Measurements from ENCODE around the gene ANKLE2.
"Not testable (repeated sequence)": the region's sequence is repeated elsewhere in the genome, so short reads cannot be mapped to it uniquely, and the experiment has no call there.

The ANKLE2 gene

GRCh38 chr12:132761032-132761920, at the start of gene ANKLE2:
Gene ANKLE2 (minus strand): TSS chr12:132761832. CDS start chr12:132761798, 34 bp downstream.
- peak; percentile 48 for DNase-seq

- DNase-seq, result not testable (repeated sequence)
Measured at GRCh38 chr12:132809391-132809790, 47.8 kb upstream of the ANKLE2 start.

DNA sequence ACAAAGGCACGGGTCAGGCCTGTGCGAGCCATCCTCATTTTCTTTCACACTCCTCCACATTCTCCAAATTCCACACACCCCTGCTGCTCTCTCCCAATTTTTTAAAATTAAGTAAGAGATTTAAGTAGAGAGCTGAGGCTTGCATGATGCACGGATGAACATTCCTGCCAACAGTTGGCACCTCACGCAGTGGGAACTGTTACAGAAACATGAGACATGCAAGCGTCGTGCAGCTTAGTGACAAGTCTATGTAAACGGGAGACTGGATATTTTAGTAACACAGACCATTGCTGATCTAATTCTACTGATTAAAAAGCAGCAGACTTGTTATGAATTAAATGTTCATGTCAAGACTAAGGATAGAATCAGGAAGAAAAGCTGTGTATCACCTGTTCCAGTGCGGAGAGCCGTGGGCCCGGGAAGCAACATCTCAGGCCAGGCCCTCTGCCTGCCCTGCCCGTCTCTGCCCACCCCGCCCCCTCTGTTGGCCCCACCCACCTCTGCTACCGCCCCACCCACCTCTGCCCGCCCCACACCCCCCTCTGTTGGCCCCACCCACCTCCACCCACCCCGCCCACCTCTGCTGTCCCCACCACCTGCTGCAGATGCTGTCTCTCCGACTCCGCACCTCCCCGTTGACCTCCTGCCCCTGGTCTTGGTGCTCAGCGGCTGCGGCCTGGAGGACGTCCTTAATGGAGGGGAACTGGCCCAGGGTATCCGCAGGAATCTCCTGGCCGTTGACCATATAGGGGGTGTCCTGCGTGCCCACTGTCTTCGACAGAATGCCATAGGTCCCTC, 45.9 kb upstream of the ANKLE2 start:
- no peak for DNase-seq

DNA sequence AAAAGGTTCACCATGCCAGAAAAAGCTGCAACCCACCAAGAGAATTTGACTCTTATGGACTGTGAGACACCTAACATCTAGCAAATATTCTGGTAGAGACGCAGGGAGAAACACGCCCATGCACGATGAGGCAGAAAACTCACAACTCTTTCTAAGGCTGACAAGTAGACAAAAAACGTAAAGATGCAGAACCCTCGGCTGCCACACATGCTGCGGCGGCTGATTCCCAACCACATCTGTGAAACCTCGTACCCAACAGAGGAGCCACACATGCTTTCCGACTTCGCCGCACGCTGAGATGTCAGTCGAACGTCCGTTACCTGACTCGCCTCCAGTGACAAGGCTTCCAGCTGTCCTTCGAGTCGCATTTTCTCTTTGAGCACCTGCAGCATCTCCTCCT, 45.2 kb upstream of the ANKLE2 start:
- DNase-seq, result no peak

- DNase-seq, result no peak
Measured at GRCh38 chr12:132804426-132804861, 42.8 kb upstream of the ANKLE2 start.

GRCh38 chr12:132803888-132804287, 42.3 kb upstream of the ANKLE2 start:
- DNase-seq, result no peak

GRCh38 chr12:132803125-132803524, 41.5 kb upstream of the ANKLE2 start:
- DNase-seq, result no peak

DNA sequence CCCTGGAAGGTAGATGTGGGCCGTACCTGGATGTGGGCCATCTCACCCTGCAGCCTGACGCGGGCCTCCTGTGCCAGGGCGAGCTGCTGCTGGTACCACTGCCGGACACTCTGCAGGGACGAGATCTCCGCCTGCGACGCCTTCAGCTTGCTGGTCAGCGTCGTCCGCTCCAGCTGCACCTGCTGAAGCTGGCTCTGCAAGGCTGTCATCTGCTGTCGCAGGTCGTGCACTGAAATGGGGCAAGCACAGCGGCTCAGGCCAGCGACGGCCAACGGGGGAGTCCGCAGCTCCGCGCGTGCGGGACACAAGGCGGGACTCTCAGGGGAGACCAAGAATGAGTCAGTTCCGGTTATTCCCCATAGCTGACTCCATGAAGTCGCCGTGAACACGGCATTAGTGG, 40.1 kb upstream of the ANKLE2 start:
- no peak for DNase-seq

DNA sequence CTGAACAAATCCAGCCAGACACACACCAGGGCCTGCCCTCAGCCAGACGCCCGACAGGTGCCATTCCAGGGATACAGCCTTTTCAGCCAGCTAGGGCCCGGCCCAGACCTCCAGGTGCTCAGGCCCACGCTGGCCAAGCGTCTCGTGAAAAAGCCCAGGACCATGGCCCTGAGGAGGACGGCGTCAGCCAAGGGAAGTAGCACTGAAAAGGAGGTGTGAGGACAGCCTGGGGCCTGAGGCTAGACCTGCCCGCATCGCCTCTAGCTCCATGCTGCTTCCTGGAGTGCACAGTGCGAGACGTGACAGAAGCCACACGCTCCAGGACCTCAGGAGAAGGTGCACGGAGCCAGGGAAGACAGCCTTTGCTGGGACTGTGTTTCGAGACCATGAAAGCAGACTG, 37.2 kb upstream of the ANKLE2 start:
- no peak for DNase-seq

GRCh38 chr12:132797820-132798570, 36.4 kb upstream of the ANKLE2 start:
- DNase-seq, result no peak

DNA sequence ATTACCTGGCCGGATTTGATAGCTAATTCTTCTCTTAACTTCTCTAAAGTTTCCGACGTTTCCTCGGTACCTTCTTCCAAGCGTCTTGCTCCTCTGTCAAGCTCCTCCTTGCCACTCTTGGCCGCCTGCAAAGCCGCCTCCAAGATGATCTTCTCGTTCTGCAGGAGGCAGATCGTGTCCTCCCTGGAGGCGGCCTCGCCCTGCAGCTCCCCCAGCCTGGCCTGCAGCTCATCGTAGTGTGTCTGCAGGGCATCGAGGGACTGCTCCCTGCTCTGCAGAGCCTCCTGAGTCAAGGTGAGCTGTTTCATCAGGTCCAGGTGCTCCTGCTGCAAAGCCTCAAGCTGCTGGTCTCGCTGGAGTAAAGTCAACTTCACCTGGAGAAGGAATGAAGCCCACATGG, 34.2 kb upstream of the ANKLE2 start:
- no peak for DNase-seq

DNA sequence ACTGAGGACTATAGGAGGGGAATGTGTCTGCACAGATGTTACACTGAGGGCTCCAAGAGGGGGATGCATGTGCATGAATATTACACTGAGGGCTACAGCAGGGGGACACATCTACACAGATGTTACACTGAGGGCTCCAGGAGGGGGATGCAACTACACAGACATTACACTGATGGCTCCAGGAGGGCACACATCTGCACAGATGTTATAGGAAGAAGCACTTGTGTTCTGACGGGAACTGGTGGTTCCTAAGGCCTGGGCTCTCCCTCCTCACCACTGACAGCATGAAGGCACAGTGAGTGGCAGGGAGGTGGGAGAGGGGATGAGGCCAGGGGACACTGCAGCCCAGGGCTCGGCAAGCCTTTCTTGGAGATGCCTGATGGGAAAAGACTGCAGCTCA, 30.3 kb upstream of the ANKLE2 start:
- not testable (repeated sequence) for DNase-seq

GRCh38 chr12:132789099-132789471, 27.5 kb upstream of the ANKLE2 start:
- no peak for DNase-seq

DNA sequence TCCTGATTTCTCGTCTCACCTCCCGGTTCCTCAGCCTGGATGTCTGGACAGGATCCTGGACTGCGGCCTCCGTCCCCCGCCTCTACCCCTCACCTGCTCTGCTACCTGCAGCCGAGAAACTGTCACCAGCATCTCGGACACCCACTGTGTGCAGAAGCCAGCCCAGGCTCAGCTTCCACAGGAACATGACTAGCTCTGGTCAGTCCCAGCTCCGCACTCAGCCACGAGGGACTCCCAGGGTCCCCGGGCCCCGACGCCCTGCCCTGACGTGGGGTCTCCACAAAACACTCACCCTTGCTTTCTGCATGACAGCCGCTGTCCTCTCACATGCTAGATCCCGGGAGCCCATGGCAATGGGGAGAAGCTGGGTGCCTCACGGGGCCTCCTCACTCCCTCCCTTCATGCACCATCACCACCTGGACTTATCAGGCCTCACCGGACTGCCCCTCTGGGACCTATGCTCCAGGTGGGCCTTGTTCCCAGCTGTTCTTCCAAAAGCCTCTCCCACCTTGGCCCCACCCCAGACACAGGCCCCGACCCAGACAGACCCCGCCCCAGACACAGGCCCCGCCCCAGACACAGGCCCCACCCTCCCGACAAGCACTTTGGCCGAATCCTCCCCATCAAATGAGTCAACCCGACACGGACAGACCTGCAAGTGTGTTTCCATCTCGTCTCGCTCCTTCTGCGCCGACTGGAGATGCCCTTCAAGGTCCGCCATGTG, 26.9 kb upstream of the ANKLE2 start:
- no peak for DNase-seq

DNA sequence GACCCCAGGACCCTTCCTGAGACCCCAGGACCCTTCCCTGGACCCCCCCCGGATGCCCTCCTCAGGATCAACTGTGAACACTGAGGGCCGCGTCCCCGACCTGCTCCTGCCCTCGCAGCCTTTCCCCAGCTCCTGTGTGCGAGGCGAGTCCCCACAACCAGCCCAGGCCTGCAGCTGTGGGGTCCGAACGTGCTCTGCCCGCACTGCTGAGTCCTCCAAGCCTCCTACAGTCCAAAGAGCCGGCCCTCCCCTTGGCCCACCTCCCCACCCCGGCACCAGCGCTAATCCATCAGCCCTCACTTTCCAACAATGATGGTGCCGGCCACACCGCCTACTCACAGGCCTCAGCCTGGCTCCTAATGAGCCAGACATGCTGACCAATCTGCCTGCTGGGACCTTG, 26.2 kb upstream of the ANKLE2 start:
- no peak for DNase-seq

DNA sequence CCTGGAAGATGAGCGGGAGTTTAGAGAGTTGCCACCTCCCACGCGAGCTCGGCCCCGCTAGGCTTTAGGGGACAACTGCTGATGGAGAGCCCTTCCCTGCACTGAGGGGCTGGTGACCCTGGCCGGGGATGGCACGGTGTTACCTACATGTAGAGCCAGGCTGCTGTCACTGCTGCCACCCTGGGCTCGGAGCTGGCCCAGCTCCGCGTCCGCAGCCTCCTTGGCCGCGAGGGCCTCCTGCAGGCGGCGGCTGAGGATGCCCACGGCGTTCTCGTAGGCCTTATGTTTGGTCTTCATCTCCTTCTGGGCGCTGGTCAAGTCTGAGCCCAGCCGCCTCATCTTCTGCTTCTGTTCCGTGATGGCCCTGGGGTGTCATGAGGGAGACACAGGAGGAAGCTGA, 24.6 kb upstream of the ANKLE2 start:
- no peak for DNase-seq

DNA sequence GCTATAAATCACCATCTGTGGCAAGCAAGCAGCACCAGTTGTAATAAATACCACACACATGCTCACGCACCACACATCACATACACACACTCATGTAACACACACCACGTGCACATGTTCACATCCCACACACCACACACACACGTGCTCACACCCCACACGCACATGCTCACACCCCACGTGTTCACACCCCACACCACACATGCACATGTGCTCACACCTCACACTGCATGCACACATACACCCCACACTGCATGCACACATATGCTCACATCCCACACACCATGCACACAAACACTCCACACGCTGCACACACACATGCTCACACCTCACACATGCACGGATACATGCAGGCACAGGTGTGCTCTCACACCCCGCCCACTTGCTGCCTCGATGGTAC, 22.9 kb upstream of the ANKLE2 start:
- DNase-seq, result no peak

GRCh38 chr12:132783917-132784531, 22.4 kb upstream of the ANKLE2 start:
- DNase-seq, result no peak

GRCh38 chr12:132781938-132782337, 20.3 kb upstream of the ANKLE2 start:
- no peak for DNase-seq

GRCh38 chr12:132779781-132780353, 18.2 kb upstream of the ANKLE2 start:
- DNase-seq, result no peak

- no peak for DNase-seq
Measured at GRCh38 chr12:132777614-132778013, 16.0 kb upstream of the ANKLE2 start.
